ENCODE data around the gene ARHGEF38.

The ARHGEF38 gene

DNA sequence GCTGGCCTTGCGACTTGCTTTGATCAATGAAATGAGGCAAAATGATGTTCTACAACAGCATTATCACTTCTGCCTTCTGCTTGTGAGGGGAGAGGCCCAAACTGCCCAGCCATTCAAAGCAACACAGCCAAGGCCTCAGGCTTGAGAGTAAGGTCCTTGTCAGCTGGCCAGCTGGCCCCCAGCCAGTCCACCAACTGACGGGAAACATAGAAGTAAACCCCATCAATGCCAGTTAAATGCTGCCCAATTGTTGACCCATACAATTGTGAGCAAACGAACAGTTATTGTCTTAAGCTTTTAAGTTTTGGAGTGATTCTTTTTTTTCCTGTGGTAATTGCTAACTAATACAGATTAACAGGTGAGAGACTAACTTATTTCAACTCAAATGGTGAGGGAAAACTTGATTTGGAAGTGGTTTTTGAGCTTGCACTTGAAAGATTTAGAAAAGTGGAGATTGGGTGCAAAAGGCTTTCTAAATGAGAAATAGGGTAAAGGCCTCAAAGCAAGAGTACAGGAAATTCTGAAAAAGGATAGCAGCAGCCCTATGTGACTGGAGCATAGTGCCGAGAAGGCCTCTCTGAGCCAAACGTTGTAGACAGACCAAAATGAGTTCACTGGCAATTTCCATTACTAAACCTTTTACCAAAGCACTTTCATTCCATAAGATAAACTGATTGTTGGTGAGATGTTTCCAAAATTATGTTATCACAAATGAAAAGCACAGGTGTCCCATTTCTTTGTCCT, 66.9 kb downstream of the ARHGEF38 start:
- DNase-seq = no peak

DNA sequence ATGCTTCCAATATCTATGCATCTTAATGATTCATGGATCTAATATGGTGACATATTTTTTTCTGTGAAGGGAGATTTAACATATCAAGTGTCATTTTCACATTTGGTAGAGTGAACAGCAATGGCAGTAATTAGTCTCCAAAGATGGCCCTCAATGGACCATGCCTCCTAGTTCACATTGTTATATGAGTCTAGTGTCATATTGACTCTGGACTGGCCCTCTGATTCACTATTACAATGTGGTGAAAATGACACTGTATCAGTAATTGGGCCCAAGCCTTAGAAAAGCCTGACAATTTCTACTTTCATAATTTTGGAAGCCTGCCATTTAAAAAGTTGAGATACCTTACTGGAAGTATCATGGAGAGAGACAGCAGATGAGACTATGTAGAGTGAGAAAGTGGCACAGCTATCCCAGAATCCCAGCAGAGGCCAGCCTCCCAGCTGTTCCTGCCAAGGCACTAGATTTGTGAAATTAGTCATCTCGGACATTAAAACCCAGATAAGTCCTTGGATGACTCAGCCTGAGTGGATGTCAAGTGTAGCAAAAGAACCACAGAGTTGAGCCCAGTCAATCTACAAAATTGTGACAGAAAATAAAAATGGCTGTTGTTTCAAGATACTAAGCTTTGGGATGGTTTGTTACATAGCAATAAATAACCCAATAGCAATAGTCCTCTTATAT, 68.4 kb downstream of the ARHGEF38 start:
- no peak for DNase-seq

DNA sequence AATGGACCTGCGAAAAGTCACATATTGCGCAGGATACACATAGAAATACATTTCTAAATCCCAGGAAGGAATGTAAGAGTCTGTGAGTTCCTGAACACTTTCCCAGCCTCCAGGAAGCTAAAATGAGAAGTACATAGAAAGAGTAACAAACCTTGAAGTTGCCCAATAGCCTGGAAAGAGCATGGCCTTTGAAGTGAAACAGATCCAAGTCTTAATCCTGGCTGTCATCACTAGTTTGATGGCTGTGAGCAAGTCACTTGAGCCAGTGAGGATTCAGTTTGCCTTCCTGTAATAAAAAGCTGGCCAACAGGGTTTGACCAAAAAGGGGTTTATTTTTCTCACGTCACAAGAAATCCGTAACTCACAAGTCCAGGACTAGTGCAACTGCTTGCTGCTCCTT, 69.8 kb downstream of the ARHGEF38 start:
- no peak for DNase-seq

GRCh38 chr4:105623099-105623498, 70.7 kb downstream of the ARHGEF38 start:
- DNase-seq = no peak

DNA sequence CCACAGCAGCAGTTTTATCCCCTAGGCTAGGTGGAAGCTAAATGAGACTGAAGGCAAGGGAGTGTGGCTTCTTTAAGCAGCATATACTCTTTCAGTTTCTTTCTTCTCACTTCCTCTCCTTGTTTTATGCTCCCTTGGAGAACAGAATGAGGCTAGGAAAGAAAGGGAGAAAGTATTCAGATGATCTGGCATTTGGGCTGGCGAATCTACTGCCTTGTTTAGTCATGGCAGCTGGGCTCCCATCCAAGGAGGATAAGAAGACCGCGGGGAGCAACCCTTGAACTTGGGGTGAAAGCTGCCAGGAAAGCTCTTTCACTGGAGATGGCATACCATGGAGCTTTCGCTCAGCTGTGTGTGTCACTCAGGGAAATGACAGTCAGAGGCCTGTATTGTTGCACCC, 72.1 kb downstream of the ARHGEF38 start:
- DNase-seq = no peak

GRCh38 chr4:105625214-105625613, 72.8 kb downstream of the ARHGEF38 start:
- DNase-seq = no peak

DNA sequence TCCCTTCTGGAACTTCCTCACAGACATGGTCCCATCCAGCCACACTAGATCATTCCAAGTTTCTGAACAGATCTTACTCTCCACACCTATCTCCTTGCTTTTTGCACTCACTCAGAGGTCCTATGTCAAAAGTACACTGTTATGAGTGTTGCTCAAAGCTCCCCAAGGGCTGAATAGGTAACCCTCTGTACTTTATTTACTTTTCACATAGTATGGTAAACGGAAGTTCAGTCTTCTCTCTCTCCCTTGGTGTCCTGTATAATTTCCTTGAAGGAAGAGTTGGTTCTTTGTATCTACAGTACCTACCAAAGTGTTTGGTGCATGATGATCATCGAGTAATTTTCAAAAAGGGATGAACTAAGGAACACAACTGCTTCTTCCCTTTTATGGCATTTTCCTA, 74.4 kb downstream of the ARHGEF38 start:
- no peak for DNase-seq

GRCh38 chr4:105627620-105628019, 75.2 kb downstream of the ARHGEF38 start:
- DNase-seq = no peak

DNA sequence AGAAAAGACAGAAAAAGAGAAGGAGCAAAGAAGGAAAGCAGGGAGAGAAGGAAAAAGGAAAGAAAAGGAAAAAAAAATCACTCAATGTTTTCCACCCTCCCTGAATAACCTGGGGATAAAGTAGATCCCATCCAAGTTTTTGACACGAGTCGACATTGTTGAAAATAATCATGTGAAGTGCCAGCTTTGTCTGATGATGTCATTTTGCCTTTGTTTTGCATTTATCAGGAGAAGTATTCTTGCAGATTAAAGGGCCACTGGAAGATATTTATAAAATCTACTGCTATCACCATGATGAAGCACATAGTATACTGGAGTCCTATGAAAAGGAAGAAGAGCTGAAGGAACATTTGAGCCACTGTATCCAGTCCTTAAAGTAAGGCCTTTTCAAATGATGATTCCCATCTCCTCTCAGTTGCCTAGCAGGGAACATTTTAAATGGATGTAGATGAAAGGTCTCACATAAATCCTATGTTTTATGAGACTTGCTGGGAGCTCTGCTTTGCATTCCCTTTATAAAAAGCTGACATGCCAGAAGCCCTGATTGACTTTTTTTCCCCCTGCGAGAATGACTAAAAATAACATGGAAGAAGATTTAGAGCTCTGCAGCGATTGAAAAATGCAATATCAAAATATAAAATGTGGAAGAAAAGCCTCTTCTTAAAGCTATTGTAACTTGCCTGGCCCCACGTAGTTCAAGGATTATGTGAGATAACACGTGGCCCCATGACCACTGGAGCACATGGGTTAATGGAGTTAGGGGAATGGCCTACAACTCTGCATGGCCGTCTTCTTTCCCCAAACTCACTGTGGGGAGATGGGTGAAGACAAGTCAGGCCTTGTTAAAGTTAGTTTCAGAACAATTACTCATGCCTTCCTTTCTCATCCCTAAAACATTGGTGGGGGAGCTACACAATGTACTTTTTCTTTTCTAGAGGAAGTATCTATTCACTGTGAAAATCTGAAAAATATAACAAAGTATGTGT, 78.5 kb downstream of the ARHGEF38 start:
- no peak for DNase-seq

DNA sequence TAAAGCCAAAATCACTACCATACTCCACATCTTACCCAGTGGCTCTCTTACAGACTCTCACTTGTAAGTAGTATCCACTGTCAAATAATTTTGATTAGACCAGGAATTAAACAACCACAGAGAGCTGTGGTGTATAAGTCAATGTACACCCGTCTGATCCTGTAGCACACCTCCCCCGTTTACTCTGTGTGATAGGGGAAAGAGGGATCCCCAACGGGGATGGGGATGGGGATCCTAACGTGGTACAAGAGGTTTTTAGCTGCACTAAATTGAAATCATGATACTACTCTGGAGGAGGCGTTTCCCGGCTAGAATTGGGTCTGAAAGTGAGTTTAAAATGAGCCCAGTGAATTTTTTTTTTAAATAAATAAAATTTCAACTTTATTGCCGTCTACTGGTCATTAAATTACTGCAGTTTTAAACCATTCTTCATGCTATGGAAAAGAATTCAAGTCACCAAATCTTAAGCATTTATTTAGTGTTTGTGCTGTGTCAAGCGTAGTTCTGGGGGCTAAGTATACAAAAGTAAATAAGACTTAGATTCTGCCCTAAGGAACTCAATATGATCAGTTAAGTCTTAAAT, 79.5 kb downstream of the ARHGEF38 start:
- no peak for DNase-seq

DNA sequence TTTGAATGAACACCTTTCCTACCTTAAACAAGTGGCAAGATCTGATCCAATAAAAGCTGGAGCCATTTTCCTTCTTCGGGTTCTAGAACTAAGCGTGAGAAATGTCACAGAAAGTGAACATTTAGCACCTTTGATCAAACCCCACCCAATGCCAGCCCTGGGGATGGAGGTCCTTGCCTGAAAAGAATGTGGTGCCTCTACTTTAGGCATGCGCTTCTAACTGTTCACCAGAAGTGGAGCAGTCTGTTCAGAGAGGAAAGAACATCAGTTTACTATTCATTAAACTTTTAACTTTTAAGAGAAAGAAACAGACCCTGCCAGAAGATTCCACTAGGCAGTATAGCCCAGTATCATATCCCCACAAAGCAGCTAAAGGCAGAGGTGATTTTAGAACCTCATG, 80.2 kb downstream of the ARHGEF38 start:
- DNase-seq = no peak

GRCh38 chr4:105633241-105633640, 80.8 kb downstream of the ARHGEF38 start:
- DNase-seq = no peak

DNA sequence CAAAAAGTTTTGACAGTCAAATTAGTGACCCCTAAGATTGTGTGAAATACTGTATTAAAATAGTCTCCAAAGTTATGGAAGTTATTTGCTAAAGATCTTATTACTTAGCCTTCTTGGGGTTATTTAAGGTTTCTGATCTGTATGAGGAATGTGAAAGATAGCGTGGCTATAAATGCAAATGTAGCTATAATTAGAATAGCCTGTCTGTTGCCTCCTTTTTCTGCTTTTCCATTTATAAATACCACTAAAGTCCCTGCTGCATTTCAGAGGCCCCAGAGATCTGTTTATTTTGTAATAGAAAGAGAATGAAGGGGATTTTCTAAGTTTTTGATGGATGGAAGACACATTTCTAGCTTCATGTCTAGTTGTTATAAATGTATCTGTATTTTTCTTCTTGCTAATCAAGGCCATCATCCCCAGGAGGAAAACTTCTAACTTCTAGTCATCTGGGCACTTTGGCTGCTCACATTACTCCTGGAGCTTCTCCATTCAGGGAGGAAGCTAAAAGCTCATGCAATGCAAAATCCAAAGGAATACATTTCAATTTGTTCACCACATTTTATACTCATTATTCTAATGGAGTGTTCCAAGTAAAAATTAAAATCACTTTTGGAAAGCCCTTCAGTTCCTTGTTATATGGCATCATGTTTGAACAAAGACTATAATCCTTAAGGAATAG, 82.1 kb downstream of the ARHGEF38 start:
- no peak for DNase-seq

GRCh38 chr4:105637408-105638176, 85.2 kb downstream of the ARHGEF38 start:
- DNase-seq = no peak

DNA sequence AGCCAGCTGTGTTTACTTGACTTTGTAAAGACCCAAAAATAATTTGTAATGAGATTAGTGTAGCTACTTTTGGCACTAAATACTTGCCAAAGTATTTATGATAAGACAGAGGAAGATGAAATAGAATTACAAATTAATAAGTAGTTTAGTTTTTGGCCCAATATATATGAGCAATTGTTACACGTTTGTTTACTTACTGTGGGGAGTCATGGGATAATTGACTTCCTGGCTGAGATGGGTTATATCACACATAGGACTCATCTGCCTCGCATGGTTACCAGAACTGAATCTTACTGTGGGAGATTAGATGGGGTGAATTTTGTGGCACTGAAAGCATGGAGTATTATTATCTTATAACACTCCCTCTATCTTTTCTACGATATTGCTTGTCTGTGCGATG, 89.4 kb downstream of the ARHGEF38 start:
- no peak for DNase-seq

DNA sequence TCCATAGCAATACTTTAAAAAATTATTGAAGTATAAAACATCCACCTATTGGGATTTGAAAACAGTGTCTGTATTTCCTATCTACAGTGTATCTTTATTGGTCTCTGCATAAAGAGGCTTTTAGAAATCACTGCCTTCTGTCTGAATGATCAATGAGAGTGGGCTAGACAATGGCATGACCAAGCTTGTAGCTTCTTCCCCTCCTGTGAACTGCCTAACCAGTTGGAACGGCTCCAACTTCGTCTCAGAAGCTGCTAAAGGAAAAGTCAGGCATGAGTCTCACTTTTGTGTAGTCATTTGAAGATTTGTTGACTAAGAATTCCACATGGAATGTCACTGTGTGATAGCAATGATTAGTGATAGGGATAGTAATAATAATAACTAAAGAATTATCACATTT, 91.8 kb downstream of the ARHGEF38 start:
- DNase-seq = no peak

- no peak for DNase-seq
Observed at GRCh38 chr4:105645440-105645839, 93.0 kb downstream of the ARHGEF38 start.

GRCh38 chr4:105650190-105650589, 97.8 kb downstream of the ARHGEF38 start:
- DNase-seq = no peak

DNA sequence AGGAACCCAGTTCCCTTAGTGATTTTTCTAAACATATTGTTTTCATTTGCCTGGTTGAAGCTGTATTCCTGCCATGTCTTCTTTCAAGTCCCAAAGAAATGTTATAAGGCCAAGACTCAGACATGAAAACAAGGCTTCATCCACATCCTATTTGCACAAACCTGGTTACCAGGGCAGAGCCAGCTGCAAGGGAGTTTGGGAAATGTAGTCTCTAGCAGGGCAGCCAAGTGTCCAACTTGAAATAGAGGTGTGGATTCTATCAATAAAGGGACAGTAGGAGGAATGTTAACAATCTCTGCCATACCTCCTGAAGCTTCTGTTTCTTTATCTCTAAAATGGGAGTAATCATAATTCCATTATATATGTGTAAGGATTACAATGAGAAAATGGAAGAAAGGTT, 99.5 kb downstream of the ARHGEF38 start:
- DNase-seq = no peak

GRCh38 chr4:105652286-105652888, 100.0 kb downstream of the ARHGEF38 start:
- no peak for DNase-seq

GRCh38 chr4:105657117-105657765, 104.8 kb downstream of the ARHGEF38 start:
- no peak for DNase-seq

Measured in activated CD4-positive, CD25-positive, alpha-beta regulatory T cell (primary cell).